Colon (tissue), 2 donors: Measurements from ENCODE around the gene NAT14.

Source experiments
- FAIRE-seq: peaks from 2 replicates; lab custom pipeline; 2012; peaks lifted over from hg19 to GRCh38; lab: Jason Lieb, UNC
- donor health status: control.
- donor health status: control.

The NAT14 gene

GRCh38 chr19:55471266-55471665, 13.7 kb upstream of the NAT14 start:
- no peak for FAIRE-seq

GRCh38 chr19:55472463-55472862, 12.5 kb upstream of the NAT14 start:
- no peak for FAIRE-seq

- no peak for FAIRE-seq
Measured at GRCh38 chr19:55473225-55474012, 11.6 kb upstream of the NAT14 start.

GRCh38 chr19:55474269-55475265, 10.4 kb upstream of the NAT14 start:
- FAIRE-seq, result no peak

- FAIRE-seq, result no peak
Measured at GRCh38 chr19:55476100-55476775, 8.8 kb upstream of the NAT14 start, which contains the start of gene ZNF628. Gene ZNF628 (plus strand): TSS chr19:55476617. CDS start chr19:55479911, 3,294 bp downstream.

- FAIRE-seq, result no peak
Measured at GRCh38 chr19:55477905-55478304, 7.1 kb upstream of the NAT14 start.

- FAIRE-seq, result no peak
Measured at GRCh38 chr19:55478364-55478763, 6.6 kb upstream of the NAT14 start.

- no peak for FAIRE-seq
Measured at GRCh38 chr19:55479045-55479444, 5.9 kb upstream of the NAT14 start.

GRCh38 chr19:55479451-55480230, 5.3 kb upstream of the NAT14 start:
- no peak for FAIRE-seq

GRCh38 chr19:55481148-55481793, 3.7 kb upstream of the NAT14 start:
- FAIRE-seq, result no peak

GRCh38 chr19:55481794-55482155, 3.2 kb upstream of the NAT14 start:
- FAIRE-seq, result no peak

GRCh38 chr19:55482156-55482961, 2.6 kb upstream of the NAT14 start:
- no peak for FAIRE-seq

- FAIRE-seq, result no peak
Measured at GRCh38 chr19:55482967-55483705, 1.9 kb upstream of the NAT14 start.

GRCh38 chr19:55483706-55484592, 1.0 kb upstream of the NAT14 start:
- FAIRE-seq, result no peak

- FAIRE-seq, result no peak
Measured at GRCh38 chr19:55485439-55486011, 537 bp downstream of the NAT14 start.

- FAIRE-seq, result no peak
Measured at GRCh38 chr19:55486043-55486970, 1.3 kb downstream of the NAT14 start.
